Measurements from ENCODE around the gene MSH5. TPM values are rescaled to one million over a fixed set of nuclear protein-coding genes. Genes with fewer than 3 reads are reported as not detected.
"Not testable (repeated sequence)": the region's sequence is repeated elsewhere in the genome, so short reads cannot be mapped to it uniquely, and the experiment has no call there.

MSH5 gene
- total RNA-seq, 2 experiments from 2014 or later: 104 to 218 TPM

DNA sequence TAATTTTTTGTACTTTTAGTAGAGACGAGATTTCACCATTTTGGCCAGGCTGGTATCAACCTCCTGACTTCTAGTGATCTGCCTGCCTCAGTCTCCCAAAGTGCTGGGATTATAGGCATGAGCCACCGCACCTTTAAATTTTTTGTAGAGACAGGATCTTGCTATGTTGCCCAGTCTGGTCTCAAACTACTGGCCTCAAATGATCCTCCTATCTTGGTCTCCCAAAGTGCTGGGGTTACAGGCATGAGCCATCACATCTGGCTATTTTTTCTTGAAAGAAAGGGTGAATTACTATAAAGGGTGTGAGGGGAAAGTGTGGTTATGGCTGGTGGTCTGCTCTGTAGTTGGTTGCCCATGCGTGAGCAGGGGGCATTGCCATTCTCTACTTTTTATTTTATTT, 31.6 kb upstream of the MSH5 start:
- BruUV-seq (replicated peaks): no TSS peak
- H3K9me3 ChIP-seq (ENCODE audit: low read length): no peaks in the 10 kb centered on the region
- H3K36me3 ChIP-seq (ENCODE audit: insufficient read depth, low read length): no peaks in the 10 kb centered on the region
- no peaks in the 10 kb centered on the region for H3K9me2 ChIP-seq (ENCODE audit: insufficient read depth, low read length)
- TF ChIP-seq EZH2phosphoT487 (IDR thresholded peaks at IDR 0.05; ENCODE audit: borderline replicate concordance, low read depth, low read length): no peak
- TF ChIP-seq, protein P1, sequence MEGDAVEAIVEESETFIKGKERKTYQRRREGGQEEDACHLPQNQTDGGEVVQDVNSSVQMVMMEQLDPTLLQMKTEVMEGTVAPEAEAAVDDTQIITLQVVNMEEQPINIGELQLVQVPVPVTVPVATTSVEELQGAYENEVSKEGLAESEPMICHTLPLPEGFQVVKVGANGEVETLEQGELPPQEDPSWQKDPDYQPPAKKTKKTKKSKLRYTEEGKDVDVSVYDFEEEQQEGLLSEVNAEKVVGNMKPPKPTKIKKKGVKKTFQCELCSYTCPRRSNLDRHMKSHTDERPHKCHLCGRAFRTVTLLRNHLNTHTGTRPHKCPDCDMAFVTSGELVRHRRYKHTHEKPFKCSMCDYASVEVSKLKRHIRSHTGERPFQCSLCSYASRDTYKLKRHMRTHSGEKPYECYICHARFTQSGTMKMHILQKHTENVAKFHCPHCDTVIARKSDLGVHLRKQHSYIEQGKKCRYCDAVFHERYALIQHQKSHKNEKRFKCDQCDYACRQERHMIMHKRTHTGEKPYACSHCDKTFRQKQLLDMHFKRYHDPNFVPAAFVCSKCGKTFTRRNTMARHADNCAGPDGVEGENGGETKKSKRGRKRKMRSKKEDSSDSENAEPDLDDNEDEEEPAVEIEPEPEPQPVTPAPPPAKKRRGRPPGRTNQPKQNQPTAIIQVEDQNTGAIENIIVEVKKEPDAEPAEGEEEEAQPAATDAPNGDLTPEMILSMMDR (conservative IDR thresholded peaks at IDR 0.05; ENCODE audit: low read length): no peak
- intact Hi-C loops (cut with micrococcal nuclease; ENCODE audit: unreplicated experiment): loop anchor here (10.0 kb wide), 1 partner anchor 247 kb away; the partner anchor contains the start of genes NELFE and SKIC2
- ChIA-PET POLR2A (interaction anchor here (0.6 to 0.7 kb wide), 2 partner anchors 27 to 45 kb away, joined by 3 read pairs; no protein-coding TSS in a partner anchor), CTCF (ENCODE audit: unreplicated experiment) (no interaction called here)
- H3K79me2 ChIP-seq (ENCODE audit: insufficient read depth, low read depth, low read length): no peaks in the 10 kb centered on the region
- H4K20me1 ChIP-seq (ENCODE audit: insufficient read depth, low read length): no peaks in the 10 kb centered on the region
- no peak overlapping the region for H3K4me3 ChIP-seq (ENCODE audit: low read depth, low read length, poor library complexity, severe bottlenecking)
- H3K4me2 ChIP-seq (ENCODE audit: low read length): no peak overlapping the region
- H3K4me1 ChIP-seq (ENCODE audit: insufficient read depth, low read length, poor library complexity, severe bottlenecking): peaks cover 16% of the 10 kb centered on the region
- no peak for DNase-seq (ENCODE audit: low spot score)
- no peak overlapping the region for H3K27ac ChIP-seq (ENCODE audit: low read depth, low read length, poor library complexity, severe bottlenecking)
- H2AFZ ChIP-seq (ENCODE audit: low read length): no peak overlapping the region

DNA sequence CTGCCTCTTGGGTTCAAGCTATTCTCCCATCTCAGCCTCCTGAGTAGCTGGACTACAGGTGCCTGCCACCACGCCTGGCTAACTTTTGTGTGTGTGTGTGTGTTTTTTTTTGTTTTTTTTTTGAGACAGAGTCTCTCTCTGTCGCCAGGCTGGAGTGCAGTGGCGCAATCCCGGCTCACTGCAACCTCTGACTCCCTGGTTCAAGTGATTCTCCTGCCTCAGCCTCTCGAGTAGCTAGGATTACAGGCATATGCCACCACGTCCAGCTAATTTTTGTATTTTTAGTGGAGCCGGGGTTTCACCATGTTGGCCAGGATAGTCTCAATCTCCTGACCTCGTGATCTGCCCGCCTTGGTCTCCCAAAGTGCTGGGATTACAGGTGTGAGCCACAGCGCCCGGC, 30.6 kb upstream of the MSH5 start:
- H2AFZ ChIP-seq (ENCODE audit: low read length); H3K9me3 ChIP-seq (ENCODE audit: low read length); H3K27ac ChIP-seq (ENCODE audit: low read depth, low read length, poor library complexity, severe bottlenecking); DNase-seq (ENCODE audit: low spot score); CTCF ChIA-PET (ENCODE audit: unreplicated experiment); H3K36me3 ChIP-seq (ENCODE audit: insufficient read depth, low read length); H4K20me1 ChIP-seq (ENCODE audit: insufficient read depth, low read length); H3K9me2 ChIP-seq (ENCODE audit: insufficient read depth, low read length); H3K4me1 ChIP-seq (ENCODE audit: insufficient read depth, low read length, poor library complexity, severe bottlenecking); BruUV-seq (replicated peaks); H3K4me2 ChIP-seq (ENCODE audit: low read length); H3K4me3 ChIP-seq (ENCODE audit: low read depth, low read length, poor library complexity, severe bottlenecking); H3K79me2 ChIP-seq (ENCODE audit: insufficient read depth, low read depth, low read length): not testable (repeated sequence)
- POLR2A ChIA-PET: interaction anchor here (0.6 kb wide), 2 partner anchors 26 to 99 kb away, joined by 3 read pairs; no protein-coding TSS in a partner anchor
- intact Hi-C loops (cut with micrococcal nuclease; ENCODE audit: unreplicated experiment): loop anchor here (10.0 kb wide), 1 partner anchor 246 kb away; the partner anchor contains the start of genes NELFE and SKIC2

DNA sequence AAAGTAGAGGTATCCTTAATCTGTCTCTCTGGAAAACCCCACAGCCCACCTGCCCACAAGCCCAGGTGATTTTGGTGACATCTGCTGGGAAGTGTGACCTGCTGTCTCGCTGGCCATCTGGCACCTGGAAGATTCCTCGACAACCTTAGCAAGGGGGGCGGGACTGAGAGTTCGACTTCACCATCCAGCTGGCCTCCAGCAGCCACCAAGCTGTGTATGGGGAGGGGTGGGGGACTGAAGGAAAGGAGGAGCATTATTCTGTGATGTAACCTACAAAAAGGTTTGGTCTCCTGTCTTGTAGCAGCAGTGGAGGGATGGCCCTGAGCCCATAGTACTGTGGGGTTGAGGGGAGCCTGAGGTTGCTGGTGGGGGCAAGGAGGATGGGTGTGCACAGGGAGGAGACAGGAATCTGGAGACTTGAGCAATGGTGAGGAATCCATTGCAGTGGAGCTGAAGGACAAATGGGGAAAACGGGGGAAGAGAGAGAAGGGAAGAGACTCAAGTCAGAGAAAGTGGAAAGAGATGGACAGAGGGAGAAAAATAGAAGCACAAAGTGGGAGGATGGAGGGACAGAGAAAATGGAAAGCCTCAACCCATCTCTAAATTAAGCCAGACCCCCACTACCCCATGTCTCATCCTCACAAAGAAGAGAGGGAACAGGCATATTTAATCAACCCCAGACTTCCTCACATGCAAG, 29.1 kb upstream of the MSH5 start:
- Histone ChIP-seq H3K4me2 (ENCODE audit: low read length) (no peak overlapping the region), H3K9me2 (ENCODE audit: insufficient read depth, low read length) (no peaks in the 10 kb centered on the region), H3K4me3 (ENCODE audit: low read depth, low read length, poor library complexity, severe bottlenecking) (no peak overlapping the region), H3K9me3 (ENCODE audit: low read length) (no peaks in the 10 kb centered on the region), H3K36me3 (ENCODE audit: insufficient read depth, low read length) (no peaks in the 10 kb centered on the region), H3K79me2 (ENCODE audit: insufficient read depth, low read depth, low read length) (no peaks in the 10 kb centered on the region), H2AFZ (ENCODE audit: low read length) (no peak overlapping the region), H3K27ac (ENCODE audit: low read depth, low read length, poor library complexity, severe bottlenecking) (no peak overlapping the region), H3K4me1 (ENCODE audit: insufficient read depth, low read length, poor library complexity, severe bottlenecking) (peaks cover 10% of the 10 kb centered on the region), H4K20me1 (ENCODE audit: insufficient read depth, low read length) (no peaks in the 10 kb centered on the region)
- no peak for DNase-seq (ENCODE audit: low spot score)
- CTCF ChIA-PET (ENCODE audit: unreplicated experiment): interaction anchor here (0.6 kb wide), 1 partner anchor 112 kb away, joined by 3 read pairs; no protein-coding TSS in a partner anchor
- POLR2A ChIA-PET: interaction anchor here (1.0 kb wide), 1 partner anchor 116 kb away, joined by 3 read pairs; the partner anchor contains the start of gene HSPA1B
- TF ChIP-seq EZH2phosphoT487 (IDR thresholded peaks at IDR 0.05; ENCODE audit: borderline replicate concordance, low read depth, low read length): no peak
- TF ChIP-seq, protein P1 (conservative IDR thresholded peaks at IDR 0.05; ENCODE audit: low read length): no peak
- intact Hi-C loops (cut with micrococcal nuclease; ENCODE audit: unreplicated experiment): no loop called here
- no TSS peak for BruUV-seq (replicated peaks)

Measured in OCI-LY7 (cell line).